Naive thymus-derived CD4-positive, alpha-beta T cell (primary cell): ENCODE data around the gene VPREB1. TPM values are rescaled to one million over a fixed set of nuclear protein-coding genes. Genes with fewer than 3 reads are reported as not detected.
A peak's percentile ranks its signal among the peaks of the same experiment; 100 is the strongest.

Source experiments
- ATAC-seq: fragments of 150-1000 bp; cut with Tn5 transposase; 2 replicates; pipeline ENCODE4 v1.10.0; 2021; ENCODE audit warnings: mild to moderate bottlenecking, moderate library complexity
- CTCF ChIA-PET: fragments of 350-600 bp; sonication (Branson Sonifier 250); formaldehyde crosslinking; loops from one replicate; lab custom pipeline; 2021; ENCODE audit warnings: antibody characterized with exemption; lab: Charles Lee
- POLR2A ChIA-PET: fragments of 350-600 bp; sonication (Branson Sonifier 250); formaldehyde crosslinking; loops from one replicate; lab custom pipeline; 2021; ENCODE audit warnings: antibody characterized with exemption, inconsistent platforms; lab: Charles Lee
- DNase-seq, 9 donors: peaks; one replicate each; pipeline versions ENCODE4 v3.0.0 to v3.0.0-alpha.2; 2020 to 2022; ENCODE audit warnings: mixed read lengths in 1 of 9
- H3K27ac ChIP-seq: one replicate; pipeline ENCODE4 v1.7.0; 2013; ENCODE audit warnings: mild to moderate bottlenecking, low read depth, low read length, moderate library complexity
- H3K27me3 ChIP-seq, 2 donors: one replicate each; pipeline ENCODE4 v1.7.0; 2013; ENCODE audit warnings: low read length in 2 of 2, mild to moderate bottlenecking in 2 of 2, moderate library complexity in 2 of 2; ENCODE audit not compliant: control insufficient read depth in 2 of 2, insufficient read depth in 2 of 2
- H3K36me3 ChIP-seq, 3 experiments: 1 replicate in 2 of 3; 2 replicates in 1 of 3; pipeline ENCODE4 v1.7.0; 2013; ENCODE audit warnings: low read length in 3 of 3, mild to moderate bottlenecking in 3 of 3, moderate library complexity in 1 of 3; ENCODE audit not compliant: insufficient read depth in 3 of 3, control insufficient read depth in 2 of 3
- H3K4me1 ChIP-seq, 2 donors: one replicate each; pipeline ENCODE4 v1.7.0; 2013; ENCODE audit warnings: low read length in 2 of 2, mild to moderate bottlenecking in 2 of 2, moderate library complexity in 1 of 2; ENCODE audit not compliant: control insufficient read depth in 2 of 2, insufficient read depth in 2 of 2
- H3K4me3 ChIP-seq: 2 replicates; pipeline ENCODE4 v1.7.0; 2013; ENCODE audit warnings: mild to moderate bottlenecking, low read length
- H3K9me3 ChIP-seq, 3 experiments: 1 replicate in 2 of 3; 2 replicates in 1 of 3; pipeline ENCODE4 v1.7.0; 2013; ENCODE audit warnings: low read length in 3 of 3; ENCODE audit not compliant: control insufficient read depth in 2 of 3
- H3K27ac Mint-ChIP-seq, 9 donors: one replicate each; pipeline ENCODE4 v1.8.0; 2020 to 2022; ENCODE audit warnings: mixed read lengths in 9 of 9, mild to moderate bottlenecking in 8 of 9, moderate library complexity in 5 of 9, inconsistent platforms in 2 of 9
- H3K27me3 Mint-ChIP-seq, 5 donors: one replicate each; pipeline ENCODE4 v1.8.0; 2021 to 2022; ENCODE audit warnings: mixed read lengths in 5 of 5, mild to moderate bottlenecking in 1 of 5
- H3K36me3 Mint-ChIP-seq, 5 donors: one replicate each; pipeline ENCODE4 v1.8.0; 2020 to 2022; ENCODE audit warnings: mixed read lengths in 5 of 5, mild to moderate bottlenecking in 3 of 5, inconsistent platforms in 1 of 5
- H3K4me1 Mint-ChIP-seq, 7 donors: one replicate each; pipeline ENCODE4 v1.8.0; 2020 to 2022; ENCODE audit warnings: mixed read lengths in 7 of 7, mild to moderate bottlenecking in 3 of 7, inconsistent platforms in 1 of 7
- H3K4me3 Mint-ChIP-seq, 10 donors: one replicate each; pipeline ENCODE4 v1.8.0; 2020 to 2022; ENCODE audit warnings: mild to moderate bottlenecking in 10 of 10, mixed read lengths in 10 of 10, moderate library complexity in 6 of 10, inconsistent platforms in 2 of 10
- H3K9me3 Mint-ChIP-seq, 11 donors: one replicate each; pipeline ENCODE4 v1.8.0; 2020 to 2022; ENCODE audit warnings: mixed read lengths in 11 of 11, mild to moderate bottlenecking in 4 of 11, inconsistent platforms in 1 of 11, moderate library complexity in 1 of 11
- intact Hi-C, 2 donors: fragments of 100-400 bp; cut with micrococcal nuclease; formaldehyde crosslinking; loops; one replicate each; pipeline ENCODE4 v1.15.1; 2023
- polyA plus RNA-seq, 2 donors: library from polyadenylated mRNA; unstranded; fragments of 300-500 nt; fragmentation: Illumina TruSeq; gene quantifications; one replicate each; pipeline ENCODE4 v1.2.3, GENCODE V29; 2021
- total RNA-seq, 6 experiments: library from RNA in 5 of 6; stranded (reverse) in 5 of 6; gene quantifications; 1 replicate in 5 of 6; 2 replicates in 1 of 6; pipeline ENCODE4 v1.2.3 and lab custom pipeline; 2021 to 2026

The VPREB1 gene
- total and polyA plus RNA-seq, 7 experiments from 2014 or later, result not detected

DNA sequence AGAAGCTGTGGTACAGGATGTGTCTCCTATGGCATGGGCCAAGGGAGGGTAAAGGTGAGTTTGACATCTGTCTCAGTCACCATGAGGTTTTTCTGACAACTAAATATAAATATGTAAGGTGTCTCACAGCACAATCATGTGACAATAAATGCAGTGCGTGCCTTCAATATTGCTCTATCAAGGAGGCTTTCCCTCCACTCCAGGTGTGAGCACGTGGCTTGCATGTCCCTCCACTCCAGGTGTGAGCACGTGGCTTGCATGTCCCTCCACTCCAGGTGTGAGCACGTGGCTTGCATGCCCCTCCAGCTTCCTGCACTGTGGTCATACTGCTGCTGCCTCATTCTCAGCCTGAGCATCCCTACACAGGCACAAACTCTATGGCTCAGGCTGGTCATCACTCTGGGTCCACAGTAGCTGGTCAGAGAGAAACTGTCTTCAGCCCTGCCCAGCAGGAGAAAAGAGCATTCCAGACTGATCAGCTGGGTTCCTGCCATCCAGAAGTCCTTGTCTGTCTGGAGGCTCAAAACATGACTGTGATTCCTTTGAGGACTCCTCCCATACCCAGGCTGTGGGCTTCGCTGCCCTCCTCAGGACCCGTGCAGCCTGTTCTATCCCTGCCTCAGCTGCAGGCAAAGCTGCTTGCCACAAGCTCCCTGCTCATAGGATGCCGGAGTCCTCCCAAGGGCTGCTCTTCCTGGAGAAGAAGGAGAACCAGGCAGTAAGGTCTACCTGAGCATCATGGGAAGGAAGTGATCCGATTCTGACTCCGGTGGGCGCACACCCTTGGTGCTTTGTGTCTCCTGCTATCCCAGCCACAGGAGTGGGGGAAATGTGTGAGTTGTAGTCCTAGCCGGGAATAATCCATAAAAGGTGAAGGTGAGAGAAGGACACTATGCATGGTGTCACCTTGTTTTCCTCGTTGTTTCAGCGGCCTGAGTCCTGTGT lies 33.4 kb upstream of the VPREB1 start:
- ATAC-seq (no peak), DNase-seq (no peak)
- peak overlapping the region in 2 of 10 donors; percentile 39 to 68 for H3K4me3 Mint-ChIP-seq
- H3K27ac Mint-ChIP-seq, result peak overlapping the region in 3 of 9 donors; percentile 51 to 89 (median 87)
- H3K36me3 Mint-ChIP-seq, result no peaks in the 10 kb centered on the region
- CTCF ChIA-PET, result interaction anchor here (0.5 to 3.0 kb wide), 3 partner anchors 10 to 17 kb away, joined by 4 to 15 read pairs (median 4); no protein-coding TSS in a partner anchor
- H3K4me1 ChIP-seq, result peaks cover 4 to 9% of the 10 kb centered on the region in 2 donors
- H3K4me1 Mint-ChIP-seq, result peaks cover 9 to 43% (median 28%) of the 10 kb centered on the region in 7 donors
- H3K9me3 ChIP-seq, result no peaks in the 10 kb centered on the region
- no peaks in the 10 kb centered on the region for H3K9me3 Mint-ChIP-seq
- no peaks in the 10 kb centered on the region for H3K27me3 ChIP-seq
- H3K27ac ChIP-seq, result no peak overlapping the region
- POLR2A ChIA-PET, result no interaction called here
- H3K27me3 Mint-ChIP-seq, result no peaks in the 10 kb centered on the region
- intact Hi-C loops, result loop anchor here in 1 of 2 donors (2.0 kb wide), 1 partner anchor 88 kb away; no protein-coding TSS in a partner anchor
- no peak overlapping the region for H3K4me3 ChIP-seq
- H3K36me3 ChIP-seq, result no peaks in the 10 kb centered on the region

GRCh38 chr22:22213231-22213630 lies 31.4 kb upstream of the VPREB1 start:
- Mint-ChIP-seq H3K27me3 (no peaks in the 10 kb centered on the region), H3K36me3 (no peaks in the 10 kb centered on the region), H3K9me3 (no peaks in the 10 kb centered on the region), H3K27ac (no peak overlapping the region), H3K4me1 (peaks cover 3 to 37% (median 21%) of the 10 kb centered on the region in 7 donors), H3K4me3 (no peak overlapping the region)
- POLR2A ChIA-PET, result no interaction called here
- intact Hi-C loops, result no loop called here
- Histone ChIP-seq H3K4me1 (peaks cover 4 to 5% of the 10 kb centered on the region in 2 donors), H3K9me3 (no peaks in the 10 kb centered on the region), H3K4me3 (no peak overlapping the region), H3K27me3 (no peaks in the 10 kb centered on the region), H3K36me3 (no peaks in the 10 kb centered on the region), H3K27ac (no peak overlapping the region)
- ATAC-seq (no peak), DNase-seq (no peak)
- CTCF ChIA-PET, result no interaction called here

DNA sequence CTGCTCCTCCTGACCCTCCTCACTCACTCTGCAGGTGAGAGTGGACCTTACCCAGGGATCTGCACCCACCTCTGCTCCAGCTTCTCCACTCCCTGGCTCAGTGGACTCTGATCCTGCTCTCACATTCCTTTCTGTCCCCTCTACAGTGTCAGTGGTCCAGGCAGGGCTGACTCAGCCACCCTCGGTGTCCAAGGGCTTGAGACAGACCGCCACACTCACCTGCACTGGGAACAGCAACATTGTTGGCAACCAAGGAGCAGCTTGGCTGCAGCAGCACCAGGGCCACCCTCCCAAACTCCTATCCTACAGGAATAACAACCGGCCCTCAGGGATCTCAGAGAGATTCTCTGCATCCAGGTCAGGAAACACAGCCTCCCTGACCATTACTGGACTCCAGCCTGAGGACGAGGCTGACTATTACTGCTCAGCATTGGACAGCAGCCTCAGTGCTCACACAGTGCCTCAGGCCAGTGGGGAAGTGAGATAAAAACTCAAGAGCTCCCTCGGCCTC lies 29.7 kb upstream of the VPREB1 start:
- CTCF ChIA-PET, result no interaction called here
- Mint-ChIP-seq H3K4me3 (no peak overlapping the region), H3K9me3 (no peaks in the 10 kb centered on the region), H3K36me3 (no peaks in the 10 kb centered on the region), H3K4me1 (peaks cover 3 to 24% (median 11%) of the 10 kb centered on the region in 7 donors), H3K27me3 (no peaks in the 10 kb centered on the region), H3K27ac (no peak overlapping the region)
- no peak for DNase-seq
- H3K27me3 ChIP-seq, result no peaks in the 10 kb centered on the region
- H3K9me3 ChIP-seq, result no peaks in the 10 kb centered on the region
- POLR2A ChIA-PET, result no interaction called here
- peaks cover 4 to 5% of the 10 kb centered on the region in 2 donors for H3K4me1 ChIP-seq
- no peaks in the 10 kb centered on the region for H3K36me3 ChIP-seq
- no peak overlapping the region for H3K4me3 ChIP-seq
- ATAC-seq, result no peak
- intact Hi-C loops, result no loop called here
- no peak overlapping the region for H3K27ac ChIP-seq

- ChIA-PET CTCF (no interaction called here), POLR2A (interaction anchor here (0.6 kb wide), 1 partner anchor 1217 kb away, joined by 3 read pairs; no protein-coding TSS in a partner anchor)
- H3K36me3 ChIP-seq, result no peaks in the 10 kb centered on the region
- intact Hi-C loops, result no loop called here
- no peaks in the 10 kb centered on the region for H3K9me3 ChIP-seq
- H3K4me1 ChIP-seq, result peaks cover 0 to under 1% of the 10 kb centered on the region in 2 donors
- H3K27me3 ChIP-seq, result no peaks in the 10 kb centered on the region
- no peak overlapping the region for H3K27ac ChIP-seq
- no peak overlapping the region for H3K4me3 Mint-ChIP-seq
- H3K4me1 Mint-ChIP-seq, result peaks cover 0 to 18% (median 3%) of the 10 kb centered on the region in 7 donors
- H3K36me3 Mint-ChIP-seq, result no peaks in the 10 kb centered on the region
- no peak overlapping the region for H3K4me3 ChIP-seq
- H3K9me3 Mint-ChIP-seq, result no peaks in the 10 kb centered on the region
- H3K27ac Mint-ChIP-seq, result no peak overlapping the region
- DNase-seq (no peak), ATAC-seq (no peak)
- no peaks in the 10 kb centered on the region for H3K27me3 Mint-ChIP-seq
Observed at GRCh38 chr22:22215659-22216449, 28.7 kb upstream of the VPREB1 start.

DNA sequence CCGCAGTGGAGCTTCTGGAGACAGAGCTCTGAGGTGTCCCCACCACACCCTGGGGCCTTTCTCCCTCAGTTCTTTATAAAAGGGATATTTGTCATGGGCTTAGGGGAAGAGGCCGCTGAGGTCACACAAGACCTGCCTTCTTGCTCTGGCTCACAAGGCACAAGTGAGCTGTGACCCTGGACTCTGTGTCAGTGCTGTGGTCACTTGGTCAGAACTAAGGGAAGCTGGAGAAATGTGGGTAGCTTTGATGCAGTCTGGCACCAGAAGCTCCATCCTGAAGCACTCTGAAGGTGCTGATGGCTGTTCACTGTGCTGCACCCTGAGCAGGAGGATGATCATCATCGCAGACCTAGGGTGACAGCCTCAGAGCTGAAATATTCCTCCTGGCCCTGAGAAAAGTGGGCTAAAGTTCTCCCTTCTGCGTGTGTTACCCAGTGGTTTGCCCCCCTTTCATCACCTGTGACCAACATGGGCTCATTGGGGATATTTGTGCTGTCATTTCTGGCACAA lies 28.1 kb upstream of the VPREB1 start:
- Mint-ChIP-seq H3K27ac (no peak overlapping the region), H3K27me3 (no peaks in the 10 kb centered on the region), H3K4me3 (no peak overlapping the region), H3K36me3 (no peaks in the 10 kb centered on the region), H3K4me1 (peaks cover 0 to 12% (median 0%) of the 10 kb centered on the region in 7 donors), H3K9me3 (no peaks in the 10 kb centered on the region)
- H3K27me3 ChIP-seq, result no peaks in the 10 kb centered on the region
- no peaks in the 10 kb centered on the region for H3K9me3 ChIP-seq
- ATAC-seq (no peak), DNase-seq (no peak)
- intact Hi-C loops, result no loop called here
- no peak overlapping the region for H3K4me3 ChIP-seq
- H3K36me3 ChIP-seq, result no peaks in the 10 kb centered on the region
- H3K4me1 ChIP-seq, result no peaks in the 10 kb centered on the region
- H3K27ac ChIP-seq, result no peak overlapping the region
- CTCF ChIA-PET, result no interaction called here
- POLR2A ChIA-PET, result interaction anchor here (0.6 kb wide), 1 partner anchor 8 kb away, joined by 3 read pairs; no protein-coding TSS in a partner anchor

GRCh38 chr22:22218302-22218701 lies 26.3 kb upstream of the VPREB1 start:
- no peak overlapping the region for H3K27ac Mint-ChIP-seq
- no peak overlapping the region for H3K4me3 Mint-ChIP-seq
- no peaks in the 10 kb centered on the region for H3K4me1 ChIP-seq
- no peaks in the 10 kb centered on the region for H3K36me3 ChIP-seq
- H3K27me3 ChIP-seq, result no peaks in the 10 kb centered on the region
- no peak overlapping the region for H3K4me3 ChIP-seq
- ChIA-PET POLR2A (no interaction called here), CTCF (no interaction called here)
- no peaks in the 10 kb centered on the region for H3K9me3 ChIP-seq
- H3K27ac ChIP-seq, result no peak overlapping the region
- no peaks in the 10 kb centered on the region for H3K9me3 Mint-ChIP-seq
- intact Hi-C loops, result no loop called here
- H3K27me3 Mint-ChIP-seq, result no peaks in the 10 kb centered on the region
- peaks cover 0 to 7% (median 0%) of the 10 kb centered on the region in 7 donors for H3K4me1 Mint-ChIP-seq
- ATAC-seq (no peak), DNase-seq (no peak)
- H3K36me3 Mint-ChIP-seq, result no peaks in the 10 kb centered on the region
